Measurements from ENCODE around the gene RAMACL. TPM values are rescaled to one million over a fixed set of nuclear protein-coding genes. Genes with fewer than 3 reads are reported as not detected.

Gene RAMACL
- total RNA-seq, 1 donor from 2014 or later, result 0.77 TPM

GRCh38 chr6:166619912-166620311, 33.4 kb upstream of the RAMACL start:
- peaks cover 79% of the 10 kb centered on the region for H3K4me1 ChIP-seq
- H3K27ac ChIP-seq (replicated peaks), result peak overlapping the region; percentile 68
- no peak for DNase-seq

DNA sequence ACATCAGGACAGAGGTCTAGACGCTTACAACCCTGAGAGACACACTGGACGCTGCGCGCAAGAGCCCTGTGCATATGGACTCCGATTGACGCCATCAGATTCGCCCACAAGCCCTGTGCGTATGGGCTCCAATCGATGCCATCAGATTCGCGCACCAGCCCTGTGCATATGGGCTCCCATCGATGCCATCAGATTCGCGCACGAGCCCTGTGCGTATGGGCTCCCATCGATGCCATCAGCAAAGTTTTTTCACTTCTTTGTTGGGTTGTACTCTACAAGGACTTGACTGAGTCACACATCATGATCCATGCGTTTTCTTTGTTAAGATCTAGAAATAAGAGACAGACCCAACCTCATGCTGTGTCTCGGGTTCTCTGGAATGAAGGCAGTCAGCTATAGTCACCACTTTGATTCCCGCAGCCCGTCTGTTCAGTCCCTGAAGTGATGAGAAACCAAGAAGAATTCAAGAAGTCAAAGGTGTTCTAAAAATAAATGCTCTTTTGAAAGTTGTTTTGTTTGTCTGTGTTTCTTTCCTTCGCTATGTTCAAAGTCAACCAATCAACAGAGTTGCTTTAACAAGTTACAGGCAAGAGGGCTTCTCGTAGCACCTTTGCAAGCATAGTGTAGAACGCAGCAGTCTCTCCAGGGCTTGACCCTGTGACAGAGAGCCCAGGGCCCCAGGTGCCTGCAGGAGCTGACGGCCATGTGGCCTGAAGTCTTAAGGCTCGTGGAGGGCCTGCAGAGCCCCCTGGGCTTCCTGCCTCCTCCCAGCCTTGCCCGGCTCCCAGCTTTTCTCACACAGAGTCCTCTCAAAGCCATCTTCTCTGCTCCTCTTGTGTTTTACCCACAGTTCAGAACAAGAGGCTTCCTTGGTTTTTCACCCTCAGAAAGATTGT, 32.6 kb upstream of the RAMACL start:
- Histone ChIP-seq H3K36me3 (peaks cover 12% of the 10 kb centered on the region), H3K9me3 (replicated peaks) (no peaks in the 10 kb centered on the region), H3K4me3 (no peak overlapping the region), H3K4me1 (peaks cover 79% of the 10 kb centered on the region), H3K27ac (replicated peaks) (peak overlapping the region; percentile 68), H3K27me3 (ENCODE audit: low read depth) (no peaks in the 10 kb centered on the region)
- DNase-seq, result no peak
- intact Hi-C loops (cut with micrococcal nuclease), result no loop called here
- no peak for TF ChIP-seq CTCF (IDR thresholded peaks at IDR 0.05; ENCODE audit: borderline replicate concordance)

More at GRCh38 chr6:166619912-166620311, 33.4 kb upstream of the RAMACL start:
- no peaks in the 10 kb centered on the region for H3K9me3 ChIP-seq (replicated peaks)
- intact Hi-C loops (cut with micrococcal nuclease), result no loop called here
- H3K36me3 ChIP-seq, result peaks cover 12% of the 10 kb centered on the region
- TF ChIP-seq CTCF (IDR thresholded peaks at IDR 0.05; ENCODE audit: borderline replicate concordance), result no peak
- no peak overlapping the region for H3K4me3 ChIP-seq
- no peaks in the 10 kb centered on the region for H3K27me3 ChIP-seq (ENCODE audit: low read depth)

DNA sequence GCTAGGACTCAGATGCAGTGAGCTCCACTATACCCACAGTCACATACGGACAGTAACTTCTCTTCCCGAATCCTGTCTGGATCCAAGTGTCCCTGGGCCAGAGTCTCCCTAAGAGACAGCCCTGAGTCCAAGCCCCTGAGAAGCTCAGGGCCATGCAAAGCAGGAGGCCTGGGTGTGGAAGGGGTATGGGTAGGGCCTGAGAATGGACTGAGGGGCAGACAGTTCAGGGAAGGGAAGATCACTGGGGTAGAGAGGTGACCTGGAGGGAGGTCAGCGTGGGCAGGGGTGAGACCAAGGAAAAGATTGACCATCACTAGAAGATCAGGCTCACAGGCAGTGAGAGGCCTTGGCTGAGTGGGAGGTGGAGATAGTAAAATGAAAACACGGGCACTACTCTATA, 31.8 kb upstream of the RAMACL start:
- H3K4me1 ChIP-seq, result peaks cover 77% of the 10 kb centered on the region
- DNase-seq, result no peak
- intact Hi-C loops (cut with micrococcal nuclease), result no loop called here
- no peaks in the 10 kb centered on the region for H3K27me3 ChIP-seq (ENCODE audit: low read depth)
- TF ChIP-seq CTCF (IDR thresholded peaks at IDR 0.05; ENCODE audit: borderline replicate concordance), result no peak
- H3K4me3 ChIP-seq, result no peak overlapping the region
- H3K36me3 ChIP-seq, result peaks cover 12% of the 10 kb centered on the region
- H3K27ac ChIP-seq (replicated peaks), result no peak overlapping the region
- H3K9me3 ChIP-seq (replicated peaks), result no peaks in the 10 kb centered on the region

DNA sequence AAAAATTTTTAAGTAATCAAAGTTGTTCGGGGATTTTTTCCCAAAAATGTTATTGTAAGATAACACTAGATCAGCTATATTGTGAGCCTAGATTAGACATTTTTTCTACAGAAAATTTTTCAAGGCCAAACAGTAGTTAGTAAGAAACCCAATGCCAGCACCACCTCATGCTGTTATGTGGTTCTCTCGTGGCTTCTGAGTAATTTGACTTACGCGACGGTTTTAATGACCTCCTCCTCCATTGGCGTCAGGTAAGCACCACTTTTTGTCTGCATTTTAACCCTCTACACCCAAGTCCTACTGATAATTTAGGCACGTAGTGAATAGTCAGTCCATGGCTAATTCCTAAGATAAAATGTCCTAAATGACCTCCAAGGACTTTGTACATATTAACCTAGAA, 30.9 kb upstream of the RAMACL start:
- no peak for DNase-seq

More for the DNA sequence above, 30.9 kb upstream of the RAMACL start:
- Histone ChIP-seq H3K9me3 (replicated peaks) (no peaks in the 10 kb centered on the region), H3K36me3 (peaks cover 12% of the 10 kb centered on the region), H3K27me3 (ENCODE audit: low read depth) (no peaks in the 10 kb centered on the region), H3K27ac (replicated peaks) (no peak overlapping the region), H3K4me3 (no peak overlapping the region), H3K4me1 (peaks cover 79% of the 10 kb centered on the region)
- intact Hi-C loops (cut with micrococcal nuclease), result no loop called here
- TF ChIP-seq CTCF (IDR thresholded peaks at IDR 0.05; ENCODE audit: borderline replicate concordance), result no peak
